GM21717 (cell line): Measurements from ENCODE around the gene HEATR3.
"Not testable (repeated sequence)": the region's sequence is repeated elsewhere in the genome, so short reads cannot be mapped to it uniquely, and the experiment has no call there.

ENCODE experiments used
- ATAC-seq: cut with Tn5 transposase; IDR thresholded peaks from one replicate; pipeline ENCODE4 v1.9.1; 2021; ENCODE audit warnings: mild to moderate bottlenecking, moderate library complexity; ENCODE audit not compliant: unreplicated experiment

HEATR3 gene

DNA sequence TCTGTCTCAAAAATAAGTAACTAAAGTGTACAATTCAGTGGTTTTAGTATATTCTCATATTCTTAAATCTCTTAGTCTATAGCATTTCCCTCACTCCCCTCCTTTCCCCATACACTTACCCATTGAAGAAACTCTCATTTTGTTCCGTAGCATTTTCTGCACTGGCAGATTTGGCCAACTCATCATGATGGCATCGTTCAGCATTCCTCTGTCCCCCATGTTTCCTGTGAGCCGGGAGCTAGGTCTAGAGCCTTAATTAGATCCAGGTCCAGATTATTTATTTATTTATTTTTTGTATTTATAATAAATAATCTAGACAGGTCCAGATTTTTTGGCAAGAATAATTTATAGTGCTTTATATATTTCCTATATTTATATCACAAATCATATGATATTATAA lies 31.0 kb downstream of the HEATR3 start:
- ATAC-seq = no peak

DNA sequence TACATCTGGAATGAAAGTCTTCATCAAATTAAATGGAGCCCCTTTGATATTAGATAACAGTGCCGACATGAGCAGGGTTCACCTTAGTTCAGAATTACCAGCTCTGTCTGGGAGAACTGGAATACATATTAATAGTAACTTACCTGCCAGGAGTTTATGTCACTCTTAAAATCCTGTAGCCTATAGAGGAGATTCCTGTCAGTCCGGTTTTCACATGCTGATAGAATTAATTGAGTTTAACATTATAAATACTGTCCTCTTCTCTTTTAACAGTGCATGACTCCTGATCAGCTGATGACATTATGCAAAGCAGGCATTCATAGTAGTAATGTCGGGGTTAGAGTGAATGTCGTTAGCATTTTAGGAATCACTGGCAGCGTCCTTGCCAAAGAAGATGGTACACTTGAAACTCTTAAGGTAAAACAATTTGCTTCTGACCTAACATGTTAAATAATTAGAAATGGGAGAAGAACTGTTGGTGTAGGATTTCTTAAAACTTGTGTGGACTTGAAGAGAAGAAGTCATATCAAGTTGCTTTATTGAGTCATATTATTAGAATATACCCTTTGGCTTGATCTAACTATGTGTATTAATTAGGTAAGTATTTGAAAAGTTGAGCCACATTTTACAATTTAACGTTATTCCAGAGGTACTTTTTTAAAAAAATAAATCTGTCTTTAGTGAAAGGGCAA lies 34.3 kb downstream of the HEATR3 start:
- ATAC-seq = no peak

DNA sequence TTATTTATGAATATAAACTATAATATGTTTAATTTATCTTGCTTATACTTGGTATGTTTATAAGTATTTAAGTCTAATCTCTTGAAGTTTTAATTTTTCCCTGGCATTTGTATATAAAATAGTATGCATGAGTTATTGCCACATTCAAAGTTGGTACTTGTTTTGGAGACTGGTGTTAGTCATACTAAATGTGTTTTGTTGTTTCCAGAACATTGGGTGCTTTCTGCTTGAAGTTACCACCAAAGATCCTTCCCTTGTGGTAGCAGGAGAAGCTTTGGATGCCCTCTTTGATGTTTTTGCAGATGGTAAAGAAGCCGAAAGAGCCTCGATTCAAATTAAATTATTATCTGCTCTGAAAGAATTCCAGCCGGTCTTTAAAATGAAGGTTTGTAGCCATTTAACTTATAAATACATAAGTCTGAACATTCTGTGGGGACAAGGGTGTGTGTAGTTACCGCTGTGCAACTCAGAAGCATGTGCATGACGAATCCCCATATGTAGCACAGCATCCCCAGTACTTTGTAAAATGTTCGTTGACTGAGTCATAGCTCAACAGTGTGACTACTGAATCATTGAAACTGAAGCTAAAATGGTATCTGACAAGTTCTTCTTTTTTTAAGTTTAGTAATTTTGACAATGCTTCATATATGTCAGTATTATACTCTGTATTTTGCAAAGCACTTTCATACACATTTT lies 36.4 kb downstream of the HEATR3 start:
- peak; percentile 81 for ATAC-seq

GRCh38 chr16:50103764-50104163 lies 38.0 kb downstream of the HEATR3 start:
- ATAC-seq = no peak

DNA sequence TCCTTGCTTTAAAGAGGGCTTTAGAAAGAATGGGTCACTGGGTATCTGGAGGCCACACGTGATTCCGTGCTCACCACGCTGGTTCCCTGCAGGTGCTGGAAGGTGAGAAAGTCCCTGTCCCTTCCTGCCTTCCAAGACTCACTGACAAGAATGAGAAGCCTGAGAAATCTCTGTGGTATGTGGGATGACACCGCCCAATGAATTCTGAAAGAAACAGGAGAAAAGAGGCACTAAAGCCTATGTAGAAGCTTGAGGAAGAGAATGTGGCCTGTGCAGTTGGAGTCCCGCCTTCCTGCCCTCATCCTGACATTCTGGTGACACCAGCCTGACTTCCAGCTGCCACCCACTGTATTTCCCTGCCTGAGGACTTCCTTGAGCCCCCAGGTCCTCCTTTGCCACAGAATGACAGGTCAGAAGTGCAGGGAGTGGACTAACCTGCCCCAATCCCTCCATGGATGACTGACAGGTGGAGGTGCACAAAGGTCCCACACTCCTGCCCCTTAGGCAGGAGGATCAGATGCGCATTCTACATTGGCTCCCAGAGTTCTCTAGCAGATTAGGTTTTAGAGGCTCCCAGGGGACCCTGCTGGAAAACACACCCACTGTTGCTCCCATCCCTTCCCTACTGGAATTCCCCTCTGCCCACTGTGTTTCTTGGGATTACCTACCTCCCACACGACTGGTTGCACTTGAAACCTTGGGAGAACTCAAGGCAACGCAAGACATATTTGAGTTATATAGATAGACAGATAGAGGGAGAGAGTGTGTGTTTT lies 48.8 kb downstream of the HEATR3 start:
- no peak for ATAC-seq

DNA sequence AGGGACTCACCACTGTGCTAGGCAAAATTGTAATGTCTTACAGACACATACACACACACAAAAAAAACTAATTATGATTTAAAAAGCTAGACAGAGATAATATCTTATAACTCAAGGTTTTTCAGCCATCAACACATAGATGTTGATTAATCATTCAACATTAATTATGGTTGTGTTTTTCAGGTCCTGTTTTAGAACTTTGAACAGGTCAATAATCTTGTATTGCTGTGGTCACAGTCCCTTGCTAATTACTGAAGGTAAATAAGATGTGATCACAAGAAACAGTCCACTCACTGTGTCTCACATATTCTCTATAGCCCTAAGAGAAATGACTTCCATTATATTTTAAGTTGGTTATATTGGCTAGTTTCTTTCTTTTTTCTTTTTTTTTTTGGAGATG lies 54.9 kb downstream of the HEATR3 start:
- no peak for ATAC-seq

- ATAC-seq = peak; percentile 55
These were observed 55.5 kb downstream of the HEATR3 start for GRCh38 chr16:50121278-50121677.

- ATAC-seq = peak; percentile 58
These were observed 56.1 kb downstream of the HEATR3 start for GRCh38 chr16:50121721-50122445.

DNA sequence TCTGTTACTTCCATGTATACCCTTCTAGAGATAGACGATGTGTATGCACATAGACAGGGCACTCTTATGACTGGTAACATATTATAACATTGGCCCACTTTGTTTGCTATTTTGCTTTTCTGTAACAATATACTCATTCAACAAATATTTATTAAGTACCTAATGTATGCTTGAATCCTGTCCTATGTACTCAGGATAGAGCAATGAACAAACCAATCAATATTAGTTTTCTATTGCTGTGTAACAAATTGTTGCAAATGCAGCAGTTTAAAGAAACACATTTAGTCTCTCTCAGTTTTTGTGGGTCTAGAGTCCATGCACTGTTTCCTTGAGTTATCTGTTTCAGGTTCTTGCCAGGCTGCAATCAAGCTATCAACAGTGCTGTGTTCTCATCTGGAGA lies 57.6 kb downstream of the HEATR3 start:
- ATAC-seq = no peak

DNA sequence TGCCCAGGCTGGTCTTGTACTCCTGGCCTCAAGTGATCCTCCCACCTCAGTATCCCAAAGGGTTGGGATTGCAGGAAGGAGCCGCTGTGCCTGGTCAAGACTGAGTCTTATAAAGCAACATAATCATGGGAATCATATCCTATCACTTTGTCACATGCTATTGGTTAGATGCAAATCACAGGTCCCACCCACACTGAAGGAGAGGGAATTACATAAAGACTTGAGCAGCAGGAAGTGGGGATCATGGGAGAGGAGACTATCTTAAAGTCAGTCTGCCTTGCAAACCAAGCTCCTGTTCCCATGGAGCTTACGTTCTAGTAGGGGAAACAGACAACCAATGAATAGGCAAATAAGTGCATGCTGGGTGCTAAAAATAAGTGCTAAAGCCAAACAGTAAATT lies 59.0 kb downstream of the HEATR3 start:
- no peak for ATAC-seq

DNA sequence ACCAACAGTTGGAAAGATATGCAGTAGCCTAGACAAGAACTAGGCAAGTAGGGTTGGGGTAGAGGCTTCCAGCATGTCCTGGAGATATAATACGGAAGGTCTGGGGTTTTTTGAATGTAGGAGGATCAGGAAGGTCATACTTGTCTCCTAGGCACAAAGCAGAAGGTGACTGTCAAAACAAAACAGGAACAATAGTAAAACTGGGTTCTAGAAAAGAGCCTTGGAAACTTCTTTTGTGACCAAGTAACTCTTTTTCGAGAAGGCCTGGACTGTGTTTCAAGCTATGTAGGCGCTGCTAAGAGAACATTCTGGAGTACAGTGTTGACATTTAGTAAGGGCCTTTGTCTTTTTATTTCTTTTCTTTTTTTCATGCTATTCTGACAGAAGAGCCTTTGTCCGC lies 60.4 kb downstream of the HEATR3 start:
- no peak for ATAC-seq

GRCh38 chr16:50132571-50132970 lies 66.8 kb downstream of the HEATR3 start:
- not testable (repeated sequence) for ATAC-seq

DNA sequence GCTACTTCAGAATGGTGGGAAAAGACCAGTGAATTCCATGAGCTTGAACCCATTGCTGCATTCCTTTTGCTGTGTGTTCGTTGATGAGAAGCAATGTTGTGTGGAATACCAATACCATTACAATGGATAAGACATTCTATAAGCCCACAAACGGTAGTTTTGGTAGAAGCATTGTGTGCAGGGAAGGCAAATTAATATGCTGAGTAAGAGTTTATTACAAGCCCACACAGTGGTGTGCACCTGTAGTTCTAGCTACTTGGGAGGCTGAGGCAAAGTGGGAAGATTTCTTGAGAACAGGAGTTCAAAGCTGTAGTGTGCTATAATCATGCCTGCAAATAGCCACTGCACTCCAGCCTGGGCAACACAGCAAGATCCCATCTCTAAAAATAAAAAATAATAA lies 67.4 kb downstream of the HEATR3 start:
- ATAC-seq = no peak

GRCh38 chr16:50136399-50136798 lies 70.6 kb downstream of the HEATR3 start:
- no peak for ATAC-seq

DNA sequence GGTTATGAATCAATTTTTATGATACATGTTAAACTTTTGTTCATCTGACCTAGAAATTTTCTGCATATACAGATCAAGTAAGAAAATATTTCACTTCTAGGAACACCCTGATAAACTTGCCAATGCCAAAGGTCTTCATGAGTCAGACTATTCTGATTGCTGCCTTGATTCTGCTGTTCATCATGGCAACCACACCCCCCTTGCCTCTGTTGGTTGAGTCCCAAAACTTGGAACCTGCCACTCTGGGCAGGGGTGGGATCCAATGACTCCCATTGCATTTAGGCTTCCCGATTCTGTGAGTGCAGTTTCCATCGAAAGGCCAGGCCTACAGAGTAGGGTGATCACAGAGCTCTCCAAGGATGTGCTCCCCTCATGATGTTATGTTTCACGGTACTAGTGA lies 71.5 kb downstream of the HEATR3 start:
- ATAC-seq = no peak

- no peak for ATAC-seq
These were observed 73.8 kb downstream of the HEATR3 start for GRCh38 chr16:50139580-50139979.

DNA sequence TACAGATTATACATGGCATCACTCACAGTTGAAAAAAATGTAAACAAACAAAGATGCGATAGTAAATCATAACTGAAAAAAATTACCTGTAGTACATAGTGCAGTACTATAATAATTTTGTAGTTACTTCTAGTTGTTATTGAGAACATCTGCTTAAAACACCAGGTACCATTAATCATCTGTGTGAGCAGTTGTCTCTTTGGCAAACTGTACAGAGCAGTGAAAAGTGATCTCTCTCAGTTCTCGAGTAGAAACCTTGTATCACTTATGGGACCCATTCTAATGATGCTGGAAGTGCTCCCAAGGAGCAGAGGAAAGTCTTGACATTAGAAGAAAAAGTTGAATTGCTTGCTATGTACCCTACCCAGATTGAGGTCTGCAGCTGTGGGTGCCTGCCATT lies 78.4 kb downstream of the HEATR3 start:
- ATAC-seq = no peak

DNA sequence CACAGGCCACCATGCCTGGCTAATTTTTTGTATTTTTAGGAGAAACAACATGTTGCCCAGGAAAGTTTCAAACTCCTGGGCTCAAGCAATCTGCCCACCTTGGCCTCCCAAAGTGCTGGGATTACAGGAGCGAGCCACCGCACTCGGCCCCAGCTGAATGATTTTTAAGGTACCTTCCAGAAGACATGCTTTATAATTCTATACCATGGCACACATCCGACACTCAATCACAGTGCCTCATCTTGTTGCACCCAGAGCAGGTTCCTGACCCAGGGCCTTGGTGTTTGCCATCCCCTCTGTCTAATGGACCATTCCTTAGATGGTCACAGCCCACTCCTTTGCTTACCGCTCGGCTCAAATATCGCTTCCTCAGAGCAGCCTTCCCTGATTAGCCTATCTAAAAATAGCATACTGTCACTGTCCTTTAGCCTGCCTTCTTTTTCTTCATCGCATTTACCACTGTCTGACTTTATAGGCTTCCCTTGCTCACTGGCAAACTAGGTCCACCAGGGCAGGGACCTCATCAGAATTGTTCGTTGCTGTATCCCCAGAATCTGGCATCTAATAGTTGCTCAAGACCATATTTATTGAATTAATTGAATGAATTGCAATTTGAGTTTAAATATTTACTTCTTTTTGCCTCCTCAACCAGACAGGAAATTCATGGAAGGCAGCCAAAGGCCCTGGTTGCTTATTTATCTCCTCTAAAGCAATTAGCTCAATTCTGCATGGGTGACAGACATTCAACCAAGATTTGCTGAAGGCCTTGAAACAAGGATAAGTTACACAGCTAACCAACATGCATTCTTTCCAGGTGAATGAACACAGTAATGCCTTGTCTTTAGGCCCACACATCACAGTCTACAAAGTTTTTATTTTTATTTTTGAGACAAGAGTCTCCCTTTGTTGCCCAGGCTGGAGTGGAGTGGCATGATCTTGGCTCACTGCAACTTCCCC lies 81.0 kb downstream of the HEATR3 start:
- ATAC-seq = no peak

- no peak for ATAC-seq
These were observed 85.6 kb downstream of the HEATR3 start for GRCh38 chr16:50151322-50151721.

DNA sequence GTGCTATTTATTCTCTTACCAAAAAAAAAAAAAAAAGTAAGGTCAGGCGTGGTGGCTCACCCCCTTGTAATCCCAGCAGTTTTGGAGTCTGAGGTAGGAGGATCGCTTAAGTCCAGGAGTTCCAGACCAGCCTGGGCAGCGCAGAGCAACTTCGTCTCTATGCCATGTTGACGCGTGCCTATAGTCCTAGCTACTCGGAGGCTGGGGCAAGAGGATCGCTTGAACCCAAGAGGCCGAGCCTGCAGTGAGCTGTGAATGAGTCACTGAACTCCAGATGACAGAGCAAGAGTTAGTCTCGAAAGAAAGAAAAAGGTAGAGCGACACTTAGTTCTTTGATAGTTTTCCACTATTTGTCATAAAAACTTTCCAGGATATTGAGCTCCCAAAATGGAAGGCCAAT lies 86.0 kb downstream of the HEATR3 start:
- ATAC-seq = no peak
